Suprapubic skin (tissue), 4 donors: ENCODE data around the gene TRAF3. TPM values are rescaled to one million over a fixed set of nuclear protein-coding genes. Genes with fewer than 3 reads are reported as not detected.

Experiments used
- DNase-seq, 2 donors: peaks; one replicate each; pipeline ENCODE4 v3.0.0-alpha.2; 2019; ENCODE audit warnings: low spot score in 2 of 2
- H3K27ac ChIP-seq: fragments of 200-600 bp; sonication (generic); one replicate; pipeline ENCODE4 v1.5.1; 2019
- H3K27me3 ChIP-seq: fragments of 200-600 bp; sonication (generic); one replicate; pipeline ENCODE4 v1.5.1; 2019
- H3K36me3 ChIP-seq: fragments of 200-600 bp; sonication (generic); one replicate; pipeline ENCODE4 v1.5.1; 2019
- H3K4me1 ChIP-seq: fragments of 200-600 bp; sonication (generic); one replicate; pipeline ENCODE4 v1.5.1; 2019
- H3K4me3 ChIP-seq: fragments of 200-600 bp; sonication (generic); one replicate; pipeline ENCODE4 v1.5.1; 2019; ENCODE audit warnings: mild to moderate bottlenecking
- H3K9me3 ChIP-seq: fragments of 200-600 bp; sonication (generic); one replicate; pipeline ENCODE4 v1.5.1; 2019
- CTCF ChIP-seq, 2 donors: fragments of 200-600 bp in 1 of 2; fragments of 450-650 bp in 1 of 2; sonication (generic) in 1 of 2; IDR thresholded peaks; one replicate each; pipeline ENCODE4 v1.5.1; 2016 to 2019; ENCODE audit warnings: antibody characterized with exemption in 2 of 2, mild to moderate bottlenecking in 1 of 2, moderate library complexity in 1 of 2
- EP300 ChIP-seq: sonication (generic); formaldehyde crosslinking; IDR thresholded peaks from one replicate; pipeline ENCODE4 v1.6.1; 2017; ENCODE audit warnings: antibody characterized with exemption
- POLR2A ChIP-seq, 2 donors: fragments of 450-650 bp; IDR thresholded peaks; one replicate each; pipeline ENCODE4 v1.6.1; 2017; ENCODE audit warnings: antibody characterized with exemption in 2 of 2, mild to moderate bottlenecking in 2 of 2, moderate library complexity in 2 of 2
- POLR2AphosphoS5 ChIP-seq, 3 donors: sonication (generic); formaldehyde crosslinking; IDR thresholded peaks; one replicate each; pipeline ENCODE4 v1.6.1; 2017; ENCODE audit warnings: antibody characterized with exemption in 3 of 3
- WGBS: methylation state at CpG from one replicate; pipeline ENCODE4 v1.1.5; 2018; 5-methylcytosine and 5-hydroxymethylcytosine counted together
- total RNA-seq, 4 donors: library from RNA; depleted of rRNA; stranded (reverse); fragments of >200 nt; gene quantifications; one replicate each; pipeline ENCODE4 v1.1.0, GENCODE V29; 2016

TRAF3 gene
- total RNA-seq, 4 donors from 2014 or later: 8.7 to 22.8 (median 14.2) TPM

- 84% methylated on average over 7 of the region's 7 CpGs for WGBS
- no peak for TF ChIP-seq POLR2A (IDR thresholded peaks at IDR 0.05)
- no peak for TF ChIP-seq CTCF (IDR thresholded peaks at IDR 0.05)
- no peak for TF ChIP-seq EP300
- TF ChIP-seq POLR2AphosphoS5 (IDR thresholded peaks at IDR 0.05): no peak
- H3K4me1 ChIP-seq: peaks cover 16% of the 10 kb centered on the region
Observed at GRCh38 chr14:102782974-102783373, 5.7 kb downstream of the TRAF3 start.

GRCh38 chr14:102784892-102785594, 7.8 kb downstream of the TRAF3 start:
- H3K27me3 ChIP-seq: no peaks in the 10 kb centered on the region
- no peak overlapping the region for H3K27ac ChIP-seq
- H3K4me1 ChIP-seq: no peaks in the 10 kb centered on the region
- DNase-seq: no peak
- no peaks in the 10 kb centered on the region for H3K9me3 ChIP-seq
- H3K4me3 ChIP-seq: no peak overlapping the region
- no peaks in the 10 kb centered on the region for H3K36me3 ChIP-seq
- 82% methylated on average over 7 of the region's 7 CpGs for WGBS
- TF ChIP-seq CTCF (IDR thresholded peaks at IDR 0.05) (no peak), POLR2AphosphoS5 (IDR thresholded peaks at IDR 0.05) (no peak), POLR2A (IDR thresholded peaks at IDR 0.05) (no peak), EP300 (no peak)

More at GRCh38 chr14:102782974-102783373, 5.7 kb downstream of the TRAF3 start:
- Histone ChIP-seq H3K27me3 (no peaks in the 10 kb centered on the region), H3K9me3 (no peaks in the 10 kb centered on the region), H3K4me3 (no peak overlapping the region), H3K27ac (no peak overlapping the region), H3K36me3 (no peaks in the 10 kb centered on the region)
- DNase-seq: no peak

GRCh38 chr14:102785595-102785963, 8.3 kb downstream of the TRAF3 start:
- no peaks in the 10 kb centered on the region for H3K9me3 ChIP-seq
- H3K36me3 ChIP-seq: no peaks in the 10 kb centered on the region
- no peaks in the 10 kb centered on the region for H3K27me3 ChIP-seq
- H3K4me1 ChIP-seq: no peaks in the 10 kb centered on the region
- no peak overlapping the region for H3K4me3 ChIP-seq
- H3K27ac ChIP-seq: no peak overlapping the region
- 100% methylated on average over 3 of the region's 3 CpGs for WGBS
- no peak for TF ChIP-seq POLR2A (IDR thresholded peaks at IDR 0.05)
- no peak for TF ChIP-seq EP300
- no peak for TF ChIP-seq CTCF (IDR thresholded peaks at IDR 0.05)
- no peak for TF ChIP-seq POLR2AphosphoS5 (IDR thresholded peaks at IDR 0.05)
- no peak for DNase-seq

GRCh38 chr14:102786768-102787167, 9.5 kb downstream of the TRAF3 start:
- Histone ChIP-seq H3K4me1 (no peaks in the 10 kb centered on the region), H3K4me3 (no peak overlapping the region), H3K36me3 (no peaks in the 10 kb centered on the region), H3K27me3 (no peaks in the 10 kb centered on the region), H3K27ac (no peak overlapping the region), H3K9me3 (no peaks in the 10 kb centered on the region)
- DNase-seq: no peak
- no peak for TF ChIP-seq POLR2A (IDR thresholded peaks at IDR 0.05)
- TF ChIP-seq EP300: no peak
- no peak for TF ChIP-seq CTCF (IDR thresholded peaks at IDR 0.05)
- TF ChIP-seq POLR2AphosphoS5 (IDR thresholded peaks at IDR 0.05): no peak
- 83% methylated on average over 4 of the region's 4 CpGs for WGBS

GRCh38 chr14:102789349-102789748, 12.1 kb downstream of the TRAF3 start:
- H3K9me3 ChIP-seq: no peaks in the 10 kb centered on the region
- WGBS: 87% methylated on average over 5 of the region's 5 CpGs
- no peaks in the 10 kb centered on the region for H3K27me3 ChIP-seq
- no peak overlapping the region for H3K27ac ChIP-seq
- H3K4me3 ChIP-seq: no peak overlapping the region
- no peaks in the 10 kb centered on the region for H3K4me1 ChIP-seq
- no peak for TF ChIP-seq POLR2A (IDR thresholded peaks at IDR 0.05)
- no peak for TF ChIP-seq POLR2AphosphoS5 (IDR thresholded peaks at IDR 0.05)
- no peak for TF ChIP-seq EP300
- TF ChIP-seq CTCF (IDR thresholded peaks at IDR 0.05): no peak
- H3K36me3 ChIP-seq: no peaks in the 10 kb centered on the region
- DNase-seq: no peak
